ENCODE measurements around the gene SVIL.

DNA sequence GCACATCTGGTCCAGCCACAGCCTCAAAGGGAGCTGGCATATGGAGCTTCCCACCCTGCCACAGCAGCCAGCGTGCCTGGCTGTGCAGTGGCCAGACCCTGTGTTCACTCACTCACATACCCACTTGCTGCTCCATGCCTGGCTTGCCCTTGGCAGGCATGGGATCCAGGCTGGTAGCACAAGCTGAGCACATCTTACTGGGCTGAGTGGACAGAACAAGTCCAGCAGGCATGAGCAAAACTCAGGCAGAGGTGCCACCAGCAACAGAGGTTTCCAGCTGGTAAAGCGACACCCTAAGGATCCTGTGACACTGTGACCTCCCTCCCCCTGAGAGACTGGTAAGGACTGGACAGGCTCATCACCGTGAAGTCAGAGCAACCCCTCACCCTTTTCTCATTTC is 25.1 kb downstream of the SVIL start:
- TF ChIP-seq CTCF (IDR thresholded peaks at IDR 0.05; ENCODE audit: low read length), result no peak
- no peak for TF ChIP-seq EZH2 (optimal IDR thresholded peaks at IDR 0.05; ENCODE audit: low read depth, low read length)

All from MM.1S (cell line).